HG03457 (cell line): ENCODE data around the gene PLB1.

Experiments
- ATAC-seq: cut with Tn5 transposase; IDR thresholded peaks from one replicate; pipeline ENCODE4 v1.9.1; 2021; ENCODE audit warnings: moderate number of reproducible peaks; ENCODE audit not compliant: unreplicated experiment

Gene PLB1

DNA sequence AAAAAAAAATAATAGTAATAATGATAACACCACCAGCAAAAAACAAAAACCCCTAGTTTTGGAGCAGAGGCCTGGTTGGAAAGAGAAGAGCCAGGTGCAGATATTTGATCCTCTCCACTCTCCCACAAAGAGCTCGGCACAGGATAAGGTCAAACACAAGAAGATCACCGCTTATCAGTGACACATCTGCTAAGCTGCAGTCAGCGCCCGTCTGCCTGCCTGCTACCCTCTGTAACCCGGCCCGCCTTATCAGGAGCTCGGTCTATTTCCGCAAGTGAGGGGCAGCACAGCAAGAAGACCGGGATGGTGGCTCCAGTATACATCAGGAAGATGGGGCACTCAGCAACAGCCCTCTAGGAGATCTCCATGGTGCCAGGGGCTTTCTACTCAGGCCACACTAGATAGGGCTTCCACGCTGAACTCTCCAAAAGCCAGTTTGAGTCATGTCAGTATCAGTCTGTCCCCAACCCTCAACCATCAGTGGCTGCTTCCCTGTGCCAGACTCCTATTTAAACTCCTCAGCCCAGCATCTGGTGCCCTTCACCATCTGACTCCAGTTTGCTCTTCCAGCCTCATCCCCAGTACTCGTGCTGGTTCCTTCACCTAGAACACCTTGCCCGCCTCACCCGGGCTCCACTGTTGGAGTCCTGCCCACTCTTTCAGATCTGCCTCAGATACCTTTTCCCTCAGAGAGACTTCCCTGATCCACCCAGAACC is 188.4 kb downstream of the PLB1 start:
- no peak for ATAC-seq

DNA sequence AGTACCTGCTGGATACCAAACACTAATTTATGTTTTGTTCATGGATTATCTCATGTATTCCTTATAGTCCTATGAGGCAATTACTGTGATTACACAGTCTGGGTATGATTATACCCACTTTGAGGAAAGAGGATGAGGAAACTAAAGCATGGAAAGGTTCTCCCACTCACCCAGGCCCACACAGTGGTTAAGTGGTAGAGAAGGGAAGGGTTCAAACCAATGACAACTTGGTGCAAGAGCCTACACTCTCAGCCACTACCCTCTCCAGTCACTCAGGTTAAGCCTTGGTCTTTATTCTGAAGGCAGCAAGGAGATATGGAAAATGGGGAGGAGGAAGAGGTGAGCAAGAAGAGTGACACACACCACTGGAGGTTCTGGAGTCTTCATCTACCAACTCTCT is 191.3 kb downstream of the PLB1 start:
- ATAC-seq: no peak

DNA sequence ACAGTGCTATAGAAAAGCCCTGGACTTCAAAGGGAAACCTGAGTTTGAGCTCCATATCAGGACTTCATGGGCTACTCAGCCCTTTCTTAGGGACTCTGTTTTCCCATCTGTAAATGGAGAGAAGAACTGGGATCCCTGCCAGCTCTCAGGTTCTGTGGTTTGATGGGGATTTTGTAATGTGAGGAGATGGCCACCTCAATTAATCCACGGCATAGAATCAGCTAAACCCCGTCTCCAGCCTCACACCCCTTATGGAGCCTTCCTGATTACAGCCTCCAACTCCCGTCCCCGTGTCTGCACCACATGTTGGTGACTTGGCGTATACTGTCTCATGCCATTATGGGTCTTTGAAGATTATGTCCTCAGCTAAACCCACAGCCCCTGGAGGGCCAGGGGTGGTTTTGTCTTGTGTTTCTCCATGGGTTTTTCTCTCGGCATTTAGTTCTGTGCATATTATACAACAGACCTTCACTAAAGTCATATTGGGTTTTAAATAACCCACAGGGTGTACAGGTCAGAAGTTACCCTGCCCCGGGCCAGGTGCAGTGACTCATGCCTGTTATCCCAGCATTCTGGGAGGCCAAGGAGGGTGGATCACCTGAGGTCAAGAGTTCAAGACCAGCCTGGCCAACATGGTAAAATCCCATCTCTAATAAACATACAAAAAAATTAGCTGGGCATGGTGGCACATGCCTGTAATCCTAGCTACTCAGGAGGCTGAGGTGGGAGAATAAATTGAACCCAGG is 192.0 kb downstream of the PLB1 start:
- ATAC-seq: no peak

DNA sequence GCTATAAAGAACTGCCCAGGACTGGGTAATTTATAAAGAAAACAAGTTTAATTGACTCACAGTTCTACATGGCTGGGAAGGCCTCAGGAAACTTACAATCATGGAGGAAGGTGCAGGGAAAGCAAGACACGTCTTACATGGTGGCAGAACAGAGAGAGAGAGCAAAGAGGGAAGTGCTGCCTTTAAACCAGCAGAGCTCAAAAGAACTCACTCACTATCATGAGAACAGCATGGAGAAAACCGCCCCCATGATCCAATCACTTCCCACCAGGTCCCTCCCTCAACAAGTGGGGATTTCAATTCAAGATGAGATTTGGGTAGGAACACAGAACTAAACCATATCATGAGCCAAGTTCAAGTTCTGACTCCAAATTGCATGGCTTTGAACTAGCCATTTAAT is 193.0 kb downstream of the PLB1 start:
- ATAC-seq: no peak

DNA sequence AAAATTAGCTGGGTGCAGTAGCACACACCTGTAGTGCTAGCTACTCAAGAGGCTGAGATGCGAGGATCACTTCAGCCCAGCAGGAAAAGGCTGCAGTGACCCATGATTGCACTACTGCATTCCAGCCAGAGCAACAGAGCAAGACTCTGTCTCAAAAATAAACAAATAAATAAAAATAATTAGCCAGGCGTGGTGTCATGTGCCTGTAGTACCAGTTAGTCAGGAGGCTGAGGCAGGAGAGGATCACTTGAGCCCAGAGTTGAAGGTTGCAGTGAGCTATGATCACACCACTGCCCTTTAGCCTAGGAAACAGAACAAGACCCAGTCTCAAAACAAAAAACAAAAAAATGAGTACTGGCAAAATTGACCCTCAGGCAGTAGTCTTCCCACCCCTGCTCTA is 193.9 kb downstream of the PLB1 start:
- ATAC-seq: no peak

DNA sequence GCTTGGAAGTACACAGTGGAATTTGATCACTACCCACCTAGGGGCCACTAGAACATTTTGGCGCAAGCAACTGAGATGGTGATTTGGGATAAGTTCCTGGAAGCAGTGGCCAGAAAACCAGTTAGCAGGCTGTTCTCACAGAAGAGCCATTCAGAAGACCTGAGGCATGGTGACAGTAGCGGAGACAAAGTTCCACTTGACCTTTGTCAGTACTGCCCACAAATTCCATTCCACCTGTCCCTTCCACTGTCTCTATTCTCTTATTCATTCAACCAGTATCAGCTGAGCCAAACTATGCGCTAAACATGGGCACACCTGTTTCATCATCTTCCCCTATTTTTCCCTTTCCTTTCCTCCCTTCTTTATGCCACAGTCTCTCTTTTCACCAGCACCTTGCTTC is 196.6 kb downstream of the PLB1 start:
- no peak for ATAC-seq

DNA sequence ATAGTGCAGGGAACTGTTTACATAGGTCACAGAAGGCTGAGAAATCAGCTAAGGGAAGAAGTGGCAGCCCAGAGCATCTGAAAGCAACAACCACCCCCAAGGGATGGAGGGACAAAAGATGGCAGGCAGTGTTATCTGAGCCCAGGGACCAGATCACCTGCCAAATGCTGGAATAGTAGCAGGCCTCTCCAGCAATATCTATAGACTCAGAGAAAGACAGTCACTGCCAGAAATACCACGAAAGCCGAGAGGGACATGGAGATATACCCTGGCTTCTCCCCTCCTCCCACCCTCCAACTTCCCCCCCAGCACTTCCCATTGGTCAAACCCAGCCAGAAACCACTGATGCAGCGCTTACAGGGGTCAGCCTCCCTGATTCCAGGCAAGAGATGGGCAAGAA is 197.4 kb downstream of the PLB1 start:
- ATAC-seq: no peak
